NCI-H1930 (cell line): ENCODE results near the gene ZNF335.

Experiments
- DNase-seq, 2 experiments: peaks; one replicate each; lab custom pipeline; 2025; lab: John Stamatoyannopoulos, UW

The ZNF335 gene

GRCh38 chr20:45951925-45952834 lies 19.8 kb downstream of the ZNF335 start:
- DNase-seq = no peak

GRCh38 chr20:45950330-45950646 lies 21.7 kb downstream of the ZNF335 start:
- DNase-seq = no peak

- no peak for DNase-seq
Observed at GRCh38 chr20:45949542-45950329, 22.3 kb downstream of the ZNF335 start.

- DNase-seq = no peak
Observed at GRCh38 chr20:45948742-45949541, 23.1 kb downstream of the ZNF335 start.

- no peak for DNase-seq
Observed at GRCh38 chr20:45948261-45948733, 23.7 kb downstream of the ZNF335 start.

GRCh38 chr20:45947110-45947866 lies 24.7 kb downstream of the ZNF335 start:
- no peak for DNase-seq

- DNase-seq = no peak
Observed at GRCh38 chr20:45946149-45946970, 25.6 kb downstream of the ZNF335 start.

- DNase-seq = no peak
Observed at GRCh38 chr20:45945678-45946148, 26.3 kb downstream of the ZNF335 start.

- DNase-seq = no peak
Observed at GRCh38 chr20:45944965-45945677, 26.9 kb downstream of the ZNF335 start.

- no peak for DNase-seq
Observed at GRCh38 chr20:45944151-45944964, 27.6 kb downstream of the ZNF335 start.

GRCh38 chr20:45943613-45944012 lies 28.4 kb downstream of the ZNF335 start:
- no peak for DNase-seq

- DNase-seq = no peak
Observed at GRCh38 chr20:45940469-45940868, 31.5 kb downstream of the ZNF335 start.

- DNase-seq = no peak
Observed at GRCh38 chr20:45940053-45940452, 31.9 kb downstream of the ZNF335 start.

- DNase-seq = no peak
Observed at GRCh38 chr20:45938727-45939438, 33.1 kb downstream of the ZNF335 start.

GRCh38 chr20:45937765-45938164 lies 34.2 kb downstream of the ZNF335 start:
- DNase-seq = no peak

- no peak for DNase-seq
Observed at GRCh38 chr20:45935416-45936046, 36.5 kb downstream of the ZNF335 start.

- peak; percentile 98 to 99 for DNase-seq
Observed at GRCh38 chr20:45934586-45935415, 37.2 kb downstream of the ZNF335 start, which contains the start of gene PCIF1. Gene PCIF1 (plus strand): TSS chr20:45934683. CDS start chr20:45939000, 4,317 bp downstream.
